IMR-90 (cell line): ENCODE results near the gene TMEM53. TPM values are rescaled to one million over a fixed set of nuclear protein-coding genes. Genes with fewer than 3 reads are reported as not detected.

Source experiments
- ATAC-seq: fragments of 200-7000 bp; cut with Tn5 transposase; 2 replicates; pipeline ENCODE4 v1.9.1; 2020; ENCODE audit warnings: low read depth, mild to moderate bottlenecking, moderate library complexity
- BruUV-seq: library from RNA; stranded (reverse); fragments of 400-500 nt; replicated peaks from 2 replicates; lab custom pipeline; 2021; lab: Mats Ljungman, UMichigan
- CTCF ChIA-PET: fragments of 300-600 bp; formaldehyde crosslinking; extraction: SDS; loops from one replicate; lab custom pipeline; 2021; ENCODE audit warnings: antibody characterized with exemption; lab: Yijun Ruan, JAX
- POLR2A ChIA-PET: fragments of 300-600 bp; sonication (Branson Sonifier 250); formaldehyde crosslinking; loops from one replicate; lab custom pipeline; 2022; ENCODE audit warnings: antibody characterized with exemption; ENCODE audit not compliant: unreplicated experiment; lab: Charles Lee
- DNase-seq: peaks from one replicate; pipeline ENCODE4 v3.0.0; 2013
- H2AFZ ChIP-seq: replicated peaks from 2 replicates; pipeline ENCODE3; 2013; ENCODE audit warnings: low read length, mild to moderate bottlenecking; ENCODE audit not compliant: poor library complexity
- H2AK5ac ChIP-seq: 2 replicates; pipeline ENCODE4 v1.6.1; 2013; ENCODE audit warnings: low read depth, low read length, inconsistent platforms
- H2AK9ac ChIP-seq: replicated peaks from 2 replicates; pipeline ENCODE3; 2013; ENCODE audit warnings: mild to moderate bottlenecking, low read depth, low read length, moderate library complexity; ENCODE audit not compliant: poor library complexity
- H2BK120ac ChIP-seq: 2 replicates; pipeline ENCODE4 v1.6.1; 2013; ENCODE audit warnings: low read depth, low read length, inconsistent platforms
- H2BK15ac ChIP-seq: 3 replicates; pipeline ENCODE4 v1.6.1; 2013; ENCODE audit warnings: low read depth, low read length, inconsistent platforms
- H2BK20ac ChIP-seq: 2 replicates; pipeline ENCODE4 v1.6.1; 2013; ENCODE audit warnings: low read depth, mild to moderate bottlenecking, inconsistent platforms, low read length, moderate library complexity
- H2BK5ac ChIP-seq: 2 replicates; pipeline ENCODE4 v1.6.1; 2013; ENCODE audit warnings: mild to moderate bottlenecking, low read depth, low read length, inconsistent platforms; ENCODE audit not compliant: poor library complexity, severe bottlenecking
- H3K14ac ChIP-seq: replicated peaks from 2 replicates; pipeline ENCODE4 v1.6.1; 2013; ENCODE audit warnings: low read depth, low read length, inconsistent platforms
- H3K18ac ChIP-seq: 2 replicates; pipeline ENCODE4 v1.6.1; 2013; ENCODE audit warnings: low read depth, low read length, control low read depth
- H3K23ac ChIP-seq: 2 replicates; pipeline ENCODE4 v1.6.1; 2013; ENCODE audit warnings: low read depth, low read length, inconsistent platforms
- H3K27ac ChIP-seq: 2 replicates; pipeline ENCODE4 v1.5.1; 2013; ENCODE audit warnings: mild to moderate bottlenecking, control low read depth, low read length; ENCODE audit not compliant: insufficient read depth
- H3K27me3 ChIP-seq: 2 replicates; pipeline ENCODE4 v1.6.1; 2013; ENCODE audit warnings: low read length; ENCODE audit not compliant: control insufficient read depth, insufficient read depth
- H3K36me3 ChIP-seq: 2 replicates; pipeline ENCODE4 v1.6.1; 2013; ENCODE audit warnings: low read length, mixed read lengths; ENCODE audit not compliant: control insufficient read depth, insufficient read depth
- H3K4ac ChIP-seq: 2 replicates; pipeline ENCODE4 v1.6.1; 2013; ENCODE audit warnings: low read depth, low read length, inconsistent platforms
- H3K4me1 ChIP-seq: 2 replicates; pipeline ENCODE4 v1.6.1; 2013; ENCODE audit warnings: low read length, mixed read lengths; ENCODE audit not compliant: control insufficient read depth, insufficient read depth
- H3K4me2 ChIP-seq: 2 replicates; pipeline ENCODE4 v1.6.1; 2013; ENCODE audit warnings: low read depth, mild to moderate bottlenecking, control low read depth, low read length, moderate library complexity
- H3K4me3 ChIP-seq: 2 replicates; pipeline ENCODE4 v1.5.1; 2013; ENCODE audit warnings: low read depth, mild to moderate bottlenecking, control low read depth, low read length, moderate library complexity; ENCODE audit not compliant: insufficient read depth
- H3K56ac ChIP-seq: 2 replicates; pipeline ENCODE4 v1.6.1; 2013; ENCODE audit warnings: low read length, inconsistent platforms; ENCODE audit not compliant: insufficient read depth; ENCODE audit errors: extremely low read depth
- H3K79me1 ChIP-seq, 2 experiments: 2 replicates each; pipeline ENCODE4 v1.6.1; 2013; ENCODE audit warnings: low read length in 2 of 2, inconsistent platforms in 1 of 2, low read depth in 1 of 2
- H3K9ac ChIP-seq: 2 replicates; pipeline ENCODE4 v1.6.1; 2013; ENCODE audit warnings: low read depth, low read length, control low read depth
- H3K9me1 ChIP-seq: 2 replicates; pipeline ENCODE4 v1.6.1; 2013; ENCODE audit warnings: low read length, inconsistent platforms; ENCODE audit not compliant: insufficient read depth
- H3K9me3 ChIP-seq: 2 replicates; pipeline ENCODE4 v1.6.1; 2013; ENCODE audit warnings: low read length; ENCODE audit not compliant: control insufficient read depth, insufficient read depth
- H4K20me1 ChIP-seq: 2 replicates; pipeline ENCODE4 v1.6.1; 2013; ENCODE audit warnings: low read length, inconsistent platforms; ENCODE audit not compliant: insufficient read depth
- H4K5ac ChIP-seq: 2 replicates; pipeline ENCODE4 v1.6.1; 2013; ENCODE audit warnings: mild to moderate bottlenecking, low read depth, low read length, control low read depth
- H4K8ac ChIP-seq, 2 experiments: 2 replicates each; pipeline ENCODE4 v1.6.1; 2013; ENCODE audit warnings: low read depth in 2 of 2, low read length in 2 of 2, control low read depth in 1 of 2, inconsistent platforms in 1 of 2
- H4K91ac ChIP-seq: 2 replicates; pipeline ENCODE4 v1.6.1; 2013; ENCODE audit warnings: low read depth, low read length, inconsistent platforms; ENCODE audit not compliant: insufficient read depth
- BHLHE40 ChIP-seq: fragments of 150-350 bp; IDR thresholded peaks from 2 replicates; pipeline ENCODE4 v1.6.1; 2016; ENCODE audit warnings: mild to moderate bottlenecking, low read depth, low read length
- CEBPB ChIP-seq: IDR thresholded peaks from 2 replicates; pipeline ENCODE4 v1.6.1; 2012; ENCODE audit warnings: low read depth, low read length, improper control_type of control experiment
- CHD1 ChIP-seq: IDR thresholded peaks from 2 replicates; pipeline ENCODE4 v1.6.1; 2012; ENCODE audit warnings: low read depth, low read length, improper control_type of control experiment
- FOS ChIP-seq: fragments of 150-350 bp; IDR thresholded peaks from 2 replicates; pipeline ENCODE4 v1.6.1; 2016; ENCODE audit warnings: low read depth, low read length
- MAFK ChIP-seq: IDR thresholded peaks from 2 replicates; pipeline ENCODE4 v1.6.1; 2012; ENCODE audit warnings: low read depth, low read length, improper control_type of control experiment
- MAZ ChIP-seq: IDR thresholded peaks from 2 replicates; pipeline ENCODE4 v1.6.1; 2012; ENCODE audit warnings: low read depth, mild to moderate bottlenecking, low read length, improper control_type of control experiment, moderate library complexity, borderline replicate concordance
- NFE2L2 ChIP-seq: fragments of 150-350 bp; IDR thresholded peaks from 2 replicates; pipeline ENCODE4 v1.6.1; 2016; ENCODE audit warnings: low read depth, mild to moderate bottlenecking, low read length
- POLR2A ChIP-seq: IDR thresholded peaks from 2 replicates; pipeline ENCODE4 v1.6.1; 2012; ENCODE audit warnings: mild to moderate bottlenecking, low read depth, low read length
- RAD21 ChIP-seq: IDR thresholded peaks from 2 replicates; pipeline ENCODE4 v1.6.1; 2012; ENCODE audit warnings: low read length, improper control_type of control experiment
- RCOR1 ChIP-seq: IDR thresholded peaks from 2 replicates; pipeline ENCODE4 v1.6.1; 2012; ENCODE audit warnings: mild to moderate bottlenecking, low read length, improper control_type of control experiment; ENCODE audit not compliant: insufficient replicate concordance
- RFX5 ChIP-seq: IDR thresholded peaks from 2 replicates; pipeline ENCODE4 v1.8.0; 2012; ENCODE audit warnings: low read depth, mild to moderate bottlenecking, low read length, moderate library complexity
- SMC3 ChIP-seq: fragments of 150-350 bp; IDR thresholded peaks from 2 replicates; pipeline ENCODE4 v1.6.1; 2016; ENCODE audit warnings: low read depth, mild to moderate bottlenecking, antibody characterized with exemption, low read length, moderate library complexity
- WGBS, 2 experiments: methylation state at CpG; one replicate each; pipeline versions ENCODE4 v1.1.5 to v1.1.7; 2013; ENCODE audit warnings: missing lambda C conversion rate in 2 of 2; ENCODE audit not compliant: insufficient read length in 1 of 2; ENCODE audit errors: extremely low coverage in 2 of 2; 5-methylcytosine and 5-hydroxymethylcytosine counted together
- dilution Hi-C: fragments of 300-500 bp; cut with HindIII; formaldehyde crosslinking; loops from one replicate; pipeline ENCODE4 v1.14.3; 2018; ENCODE audit warnings: low sequenced_read_pairs; ENCODE audit not compliant: unreplicated experiment
- in situ Hi-C: fragments of 300-500 bp; cut with MboI; formaldehyde crosslinking; loops from 3 replicates; pipeline ENCODE4 v1.14.3; 2019; ENCODE audit warnings: low sequenced_read_pairs, inconsistent platforms, mixed read lengths
- intact Hi-C: fragments of 100-400 bp; cut with micrococcal nuclease; formaldehyde crosslinking; loops from 2 replicates; pipeline ENCODE4 v1.10.0; 2022
- polyA plus RNA-seq, 3 experiments: library from polyadenylated mRNA; depleted of rRNA; stranded (reverse); fragments of >200 nt; gene quantifications; 2 replicates each; pipeline ENCODE4 v1.2.3, GENCODE V29; 2012; ENCODE audit warnings: low replicate concordance in 1 of 3
- total RNA-seq: library from RNA; depleted of rRNA; stranded (reverse); fragments of >200 nt; gene quantifications from 2 replicates; pipeline ENCODE4 v1.2.3, GENCODE V29; 2012
- TF ChIP-seq, protein P1 (sequence below): fragments of 150-350 bp; IDR thresholded peaks from 2 replicates; pipeline ENCODE4 v1.6.1; 2017; ENCODE audit warnings: mild to moderate bottlenecking, antibody characterized with exemption, low read length, low read depth
- TF ChIP-seq, protein P2 (sequence below): fragments of 150-350 bp; IDR thresholded peaks from 2 replicates; pipeline ENCODE4 v1.6.1; 2016; ENCODE audit warnings: low read depth, mild to moderate bottlenecking, low read length, moderate library complexity, borderline replicate concordance

The TMEM53 gene
- total and polyA plus RNA-seq, 2 of the 4 experiments (the other 2 are of a cell fraction): 2.7 to 6.3 TPM

DNA sequence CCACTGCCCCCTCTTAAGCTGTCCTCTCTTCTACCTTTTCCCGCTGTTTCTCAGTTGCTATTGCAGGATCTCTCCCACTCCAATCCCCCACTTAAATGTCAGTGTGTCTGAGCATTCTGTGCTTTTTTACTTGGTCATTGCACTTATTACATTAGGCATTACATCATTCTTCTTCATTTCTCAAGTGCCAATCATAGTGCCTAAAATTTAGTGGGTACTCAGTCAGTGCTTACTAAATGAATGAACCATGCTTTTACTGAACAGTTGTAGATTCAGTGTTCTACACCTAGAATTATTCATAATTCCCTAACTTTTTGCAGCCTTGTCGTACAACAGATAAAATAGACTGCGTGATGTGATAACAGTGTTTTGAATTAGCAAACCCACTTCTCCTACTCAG is 19.6 kb upstream of the TMEM53 start:
- Histone ChIP-seq H2BK15ac (no peak overlapping the region), H2AK5ac (no peak overlapping the region), H3K27me3 (peaks cover 19% of the 10 kb centered on the region), H3K4me3 (no peak overlapping the region), H3K36me3 (no peaks in the 10 kb centered on the region), H4K5ac (no peak overlapping the region), H3K4me1 (no peaks in the 10 kb centered on the region), H3K23ac (no peak overlapping the region), H4K8ac (no peak overlapping the region), H2BK20ac (no peak overlapping the region), H3K4me2 (no peak overlapping the region), H3K9ac (no peak overlapping the region), H3K27ac (no peak overlapping the region), H3K4ac (no peak overlapping the region), H3K14ac (no peak overlapping the region), H2AK9ac (no peak overlapping the region), H4K20me1 (no peaks in the 10 kb centered on the region), H2AFZ (no peak overlapping the region), H2BK120ac (no peak overlapping the region), H3K9me1 (no peaks in the 10 kb centered on the region), H3K18ac (no peak overlapping the region), H3K79me1 (no peaks in the 10 kb centered on the region), H4K91ac (no peak overlapping the region), H2BK5ac (no peak overlapping the region), H3K9me3 (no peaks in the 10 kb centered on the region), H3K56ac (no peak overlapping the region)
- no peak for TF ChIP-seq RAD21
- TF ChIP-seq FOS: no peak
- no peak for TF ChIP-seq NFE2L2
- TF ChIP-seq BHLHE40: no peak
- no peak for TF ChIP-seq RFX5
- TF ChIP-seq CEBPB: no peak
- TF ChIP-seq RCOR1: no peak
- TF ChIP-seq, protein P1, sequence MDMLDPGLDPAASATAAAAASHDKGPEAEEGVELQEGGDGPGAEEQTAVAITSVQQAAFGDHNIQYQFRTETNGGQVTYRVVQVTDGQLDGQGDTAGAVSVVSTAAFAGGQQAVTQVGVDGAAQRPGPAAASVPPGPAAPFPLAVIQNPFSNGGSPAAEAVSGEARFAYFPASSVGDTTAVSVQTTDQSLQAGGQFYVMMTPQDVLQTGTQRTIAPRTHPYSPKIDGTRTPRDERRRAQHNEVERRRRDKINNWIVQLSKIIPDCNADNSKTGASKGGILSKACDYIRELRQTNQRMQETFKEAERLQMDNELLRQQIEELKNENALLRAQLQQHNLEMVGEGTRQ: no peak
- TF ChIP-seq MAFK: no peak
- TF ChIP-seq CHD1: no peak
- TF ChIP-seq, protein P2, sequence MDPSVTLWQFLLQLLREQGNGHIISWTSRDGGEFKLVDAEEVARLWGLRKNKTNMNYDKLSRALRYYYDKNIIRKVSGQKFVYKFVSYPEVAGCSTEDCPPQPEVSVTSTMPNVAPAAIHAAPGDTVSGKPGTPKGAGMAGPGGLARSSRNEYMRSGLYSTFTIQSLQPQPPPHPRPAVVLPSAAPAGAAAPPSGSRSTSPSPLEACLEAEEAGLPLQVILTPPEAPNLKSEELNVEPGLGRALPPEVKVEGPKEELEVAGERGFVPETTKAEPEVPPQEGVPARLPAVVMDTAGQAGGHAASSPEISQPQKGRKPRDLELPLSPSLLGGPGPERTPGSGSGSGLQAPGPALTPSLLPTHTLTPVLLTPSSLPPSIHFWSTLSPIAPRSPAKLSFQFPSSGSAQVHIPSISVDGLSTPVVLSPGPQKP: no peak
- no peak for TF ChIP-seq MAZ
- no peak for TF ChIP-seq POLR2A
- TF ChIP-seq SMC3: no peak
- intact Hi-C loops: no loop called here
- POLR2A ChIA-PET: no interaction called here
- CTCF ChIA-PET: no interaction called here
- in situ Hi-C loops: no loop called here
- BruUV-seq: no TSS peak
- DNase-seq: no peak
- dilution Hi-C loops: no loop called here
- WGBS, 2 experiments: 80% methylated on average over 1 of the region's 3 CpGs; no CpG with 5 or more reads in 1 of the 2 experiments
- ATAC-seq: no peak
